GM20431 (cell line): ENCODE results near the gene NFATC4.

ENCODE experiments used
- in situ Hi-C: fragments of 300-500 bp; cut with MseI, MboI; formaldehyde crosslinking; loops from one replicate; pipeline ENCODE4 v1.15.0; 2020; ENCODE audit warnings: low sequenced_read_pairs; ENCODE audit not compliant: unreplicated experiment

The NFATC4 gene

GRCh38 chr14:24425704-24426103 lies 57.7 kb downstream of the NFATC4 start:
- in situ Hi-C loops: no loop called here

GRCh38 chr14:24426150-24426911 lies 58.3 kb downstream of the NFATC4 start:
- in situ Hi-C loops: no loop called here

GRCh38 chr14:24426912-24427536 lies 59.0 kb downstream of the NFATC4 start:
- in situ Hi-C loops: no loop called here

- in situ Hi-C loops: no loop called here
Measured at GRCh38 chr14:24427537-24428508, 59.8 kb downstream of the NFATC4 start.

GRCh38 chr14:24428628-24429394 lies 60.8 kb downstream of the NFATC4 start:
- in situ Hi-C loops: no loop called here
